Upper lobe of left lung (tissue), 6 donors: ENCODE results near the gene RAB5B. TPM values are rescaled to one million over a fixed set of nuclear protein-coding genes. Genes with fewer than 3 reads are reported as not detected.

Experiments used
- ATAC-seq, 2 donors: fragments of 200-7000 bp; cut with Tn5 transposase; one replicate each; pipeline ENCODE4 v1.9.1; 2022; ENCODE audit warnings: mild to moderate bottlenecking in 2 of 2, moderate library complexity in 2 of 2; ENCODE audit not compliant: low FRiP score in 2 of 2
- DNase-seq, 2 donors: peaks; one replicate each; pipeline ENCODE4 v3.0.0-alpha.2; 2019 to 2020
- H3K27ac ChIP-seq, 4 donors: fragments of 200-600 bp; sonication (generic); one replicate each; pipeline ENCODE4 v1.5.1; 2016 to 2019
- H3K27me3 ChIP-seq, 4 donors: fragments of 200-600 bp; sonication (generic); one replicate each; pipeline ENCODE4 v1.5.1; 2017 to 2019
- H3K36me3 ChIP-seq, 4 donors: fragments of 200-600 bp; sonication (generic); one replicate each; pipeline ENCODE4 v1.5.1; 2016 to 2019
- H3K4me1 ChIP-seq, 4 donors: fragments of 200-600 bp; sonication (generic); one replicate each; pipeline ENCODE4 v1.5.1; 2018 to 2019
- H3K4me3 ChIP-seq, 4 donors: fragments of 200-600 bp; sonication (generic); one replicate each; pipeline ENCODE4 v1.5.1; 2017 to 2019; ENCODE audit warnings: mild to moderate bottlenecking in 2 of 4, moderate library complexity in 1 of 4
- H3K9me3 ChIP-seq, 4 donors: fragments of 200-600 bp; sonication (generic); one replicate each; pipeline ENCODE4 v1.5.1; 2018 to 2019
- CTCF ChIP-seq, 6 experiments: fragments of 450-650 bp in 4 of 6; fragments of 200-600 bp in 2 of 6; sonication (generic) in 2 of 6; IDR thresholded peaks; one replicate each; pipeline ENCODE4 v1.5.1; 2016 to 2019; ENCODE audit warnings: antibody characterized with exemption in 6 of 6
- EP300 ChIP-seq, 4 donors: sonication (generic); formaldehyde crosslinking; IDR thresholded peaks; one replicate each; pipeline ENCODE4 v1.5.1; 2017; ENCODE audit warnings: antibody characterized with exemption in 4 of 4, control low read depth in 2 of 4
- POLR2A ChIP-seq, 4 donors: fragments of 450-650 bp; IDR thresholded peaks; one replicate each; pipeline ENCODE4 v1.5.1; 2016 to 2017; ENCODE audit warnings: antibody characterized with exemption in 4 of 4, mild to moderate bottlenecking in 2 of 4
- POLR2AphosphoS5 ChIP-seq, 2 donors: sonication (generic); formaldehyde crosslinking; IDR thresholded peaks; one replicate each; pipeline ENCODE4 v1.5.1; 2017; ENCODE audit warnings: antibody characterized with exemption in 2 of 2
- WGBS, 2 donors: methylation state at CpG; one replicate each; pipeline ENCODE4 v1.1.5; 2017 to 2018; 5-methylcytosine and 5-hydroxymethylcytosine counted together
- total RNA-seq, 6 donors: library from RNA; depleted of rRNA in 4 of 6; stranded (reverse); fragments of >200 nt in 4 of 6; gene quantifications; one replicate each; pipeline versions ENCODE4 v1.1.0 to v1.2.1, GENCODE V29; 2016 to 2021
- donor health status: DM: no; HTN: no; CAD: no; lungs with moderate emphysema.
- donor health status: DM: no; HTN: yes; CAD: no; lungs with severe emphysema.

RAB5B gene
- 100 to 1,000 TPM in 4 of 6 donors, 10 to 100 TPM in 2; 53.4 to 139 (median 116) TPM for total RNA-seq

- TF ChIP-seq CTCF (IDR thresholded peaks at IDR 0.05) (peak in 3 of 6 experiments; percentile 46 to 63 (median 48)), POLR2A (IDR thresholded peaks at IDR 0.05) (peak; percentile 75 to 98 (median 96)), EP300 (IDR thresholded peaks at IDR 0.05) (no peak), POLR2AphosphoS5 (IDR thresholded peaks at IDR 0.05) (peak; percentile 95 to 99)
- H3K4me1 ChIP-seq: peaks cover 39 to 54% (median 46%) of the 10 kb centered on the region in 4 donors
- 1% methylated on average over 32 to 39 of the region's 39 CpGs for WGBS, 2 donors
These were observed at the start of gene RAB5B for GRCh38 chr12:55973599-55974307. Gene RAB5B (plus strand): TSS chr12:55974078. CDS start chr12:55986961, 12,883 bp downstream.

GRCh38 chr12:55925371-55925770 is 48.5 kb upstream of the RAB5B start:
- Histone ChIP-seq H3K27ac (peak overlapping the region in 1 of 4 donors; percentile 44), H3K9me3 (no peaks in the 10 kb centered on the region), H3K4me1 (peaks cover 26 to 42% (median 33%) of the 10 kb centered on the region in 4 donors), H3K4me3 (no peak overlapping the region), H3K36me3 (peaks cover 5 to 33% (median 9%) of the 10 kb centered on the region in 4 donors), H3K27me3 (no peaks in the 10 kb centered on the region)
- DNase-seq (no peak), ATAC-seq (no peak)
- 88 to 91% methylated on average over 4 of the region's 4 CpGs for WGBS, 2 donors
- TF ChIP-seq CTCF (IDR thresholded peaks at IDR 0.05): no peak
- TF ChIP-seq EP300 (IDR thresholded peaks at IDR 0.05): no peak

More at GRCh38 chr12:55973599-55974307, at the start of gene RAB5B:
- DNase-seq (peak; percentile 92 to 100), ATAC-seq (peak; percentile 96 to 98)
- H3K27me3 ChIP-seq: no peaks in the 10 kb centered on the region
- peak within 1 kb of the TSS; percentile 70 to 100 (median 87) for H3K4me3 ChIP-seq
- peak within 1 kb of the TSS; percentile 95 to 98 (median 96) for H3K27ac ChIP-seq
- H3K36me3 ChIP-seq: peaks cover 0 to 19% (median 0%) of the 10 kb centered on the region in 4 donors
- H3K9me3 ChIP-seq: no peaks in the 10 kb centered on the region

GRCh38 chr12:55925870-55926737 is 47.8 kb upstream of the RAB5B start:
- TF ChIP-seq CTCF (IDR thresholded peaks at IDR 0.05) (no peak), POLR2A (IDR thresholded peaks at IDR 0.05) (no peak), EP300 (IDR thresholded peaks at IDR 0.05) (no peak), POLR2AphosphoS5 (IDR thresholded peaks at IDR 0.05) (no peak)
- Histone ChIP-seq H3K36me3 (peaks cover 5 to 30% (median 9%) of the 10 kb centered on the region in 4 donors), H3K27me3 (no peaks in the 10 kb centered on the region), H3K27ac (peak overlapping the region; percentile 96 to 99 (median 97)), H3K9me3 (no peaks in the 10 kb centered on the region), H3K4me3 (peak overlapping the region; percentile 80 to 93 (median 90)), H3K4me1 (peaks cover 31 to 49% (median 40%) of the 10 kb centered on the region in 4 donors)
- no peak for DNase-seq
- ATAC-seq: peak in 1 of 2 donors; percentile 0
- WGBS, 2 donors: 13 to 15% methylated on average over 10 of the region's 10 CpGs

- Histone ChIP-seq H3K36me3 (peaks cover 5 to 22% (median 7%) of the 10 kb centered on the region in 4 donors), H3K4me3 (peak overlapping the region; percentile 80 to 93 (median 90)), H3K9me3 (no peaks in the 10 kb centered on the region), H3K27me3 (no peaks in the 10 kb centered on the region), H3K27ac (peak overlapping the region; percentile 96 to 99 (median 97)), H3K4me1 (peaks cover 34 to 53% (median 43%) of the 10 kb centered on the region in 4 donors)
- DNase-seq (peak; percentile 88 to 96), ATAC-seq (peak; percentile 92 to 93)
- WGBS, 2 donors: 0% methylated on average over 37 to 41 of the region's 42 CpGs
- peak in 2 of 4 donors; percentile 31 to 51 for TF ChIP-seq POLR2A (IDR thresholded peaks at IDR 0.05)
- TF ChIP-seq CTCF (IDR thresholded peaks at IDR 0.05): peak; percentile 38 to 76 (median 54)
- TF ChIP-seq EP300 (IDR thresholded peaks at IDR 0.05): no peak
- TF ChIP-seq POLR2AphosphoS5 (IDR thresholded peaks at IDR 0.05): peak; percentile 59
These were observed 46.9 kb upstream of the RAB5B start for GRCh38 chr12:55926738-55927587.
